PC-3 (cell line): ENCODE data around the gene CAMTA1. TPM values are rescaled to one million over a fixed set of nuclear protein-coding genes. Genes with fewer than 3 reads are reported as not detected.

ENCODE experiments used
- ATAC-seq: fragments of 200-7000 bp; cut with Tn5 transposase; 2 replicates; pipeline ENCODE4 v1.9.1; 2020; ENCODE audit warnings: mild to moderate bottlenecking, moderate library complexity
- BruUV-seq: library from RNA; stranded (reverse); fragments of 400-500 nt; replicated peaks from 2 replicates; lab custom pipeline; 2021; lab: Mats Ljungman, UMichigan
- CTCF ChIA-PET: fragments of 300-600 bp; sonication (Branson Sonifier 250); formaldehyde crosslinking; loops from one replicate; lab custom pipeline; 2022; ENCODE audit warnings: antibody characterized with exemption; lab: Charles Lee
- POLR2A ChIA-PET: fragments of 300-600 bp; sonication (Branson Sonifier 250); formaldehyde crosslinking; loops from one replicate; lab custom pipeline; 2022; ENCODE audit warnings: antibody characterized with exemption; ENCODE audit not compliant: unreplicated experiment; lab: Charles Lee
- DNase-seq: peaks from one replicate; pipeline ENCODE4 v3.0.0-alpha.2; 2015
- H2AFZ ChIP-seq: fragments of 300-600 bp; sonication (generic); 2 replicates; pipeline ENCODE4 v1.6.0; 2016; ENCODE audit warnings: antibody characterized with exemption, low read length
- H3F3A ChIP-seq: fragments of 300-600 bp; sonication (generic); one replicate; pipeline ENCODE4 v1.6.0; 2017; ENCODE audit warnings: antibody characterized with exemption, low read length, control low read depth, mild to moderate bottlenecking; ENCODE audit not compliant: unreplicated experiment
- H3K27ac ChIP-seq: fragments of 300-600 bp; sonication (generic); 2 replicates; pipeline ENCODE4 v1.5.1; 2016; ENCODE audit warnings: mild to moderate bottlenecking, low read length
- H3K27me3 ChIP-seq: fragments of 300-600 bp; sonication (generic); 2 replicates; pipeline ENCODE4 v1.6.1; 2016; ENCODE audit warnings: low read length, mixed read lengths
- H3K36me3 ChIP-seq: fragments of 300-600 bp; sonication (generic); 2 replicates; pipeline ENCODE4 v1.6.1; 2016; ENCODE audit warnings: low read depth, mixed run types, low read length, mixed read lengths
- H3K4me1 ChIP-seq: fragments of 300-600 bp; sonication (generic); 2 replicates; pipeline ENCODE4 v1.5.1; 2016; ENCODE audit warnings: low read length; ENCODE audit not compliant: insufficient read depth
- H3K4me2 ChIP-seq: fragments of 300-600 bp; sonication (generic); 2 replicates; pipeline ENCODE4 v1.6.0; 2016; ENCODE audit warnings: low read length
- H3K4me3 ChIP-seq: fragments of 300-600 bp; sonication (generic); 2 replicates; pipeline ENCODE4 v1.5.1; 2016; ENCODE audit warnings: mild to moderate bottlenecking, low read length, mixed read lengths
- H3K79me2 ChIP-seq: fragments of 300-600 bp; sonication (generic); 2 replicates; pipeline ENCODE4 v1.6.1; 2017; ENCODE audit warnings: low read length, mixed read lengths
- H3K9ac ChIP-seq: fragments of 300-600 bp; sonication (generic); 2 replicates; pipeline ENCODE4 v1.6.0; 2016; ENCODE audit warnings: mild to moderate bottlenecking, low read length
- H3K9me2 ChIP-seq: fragments of 300-600 bp; sonication (generic); replicated peaks from 2 replicates; pipeline ENCODE4 v1.6.1; 2016; ENCODE audit warnings: mixed run types, low read length, mixed read lengths
- H3K9me3 ChIP-seq: fragments of 300-600 bp; sonication (generic); 2 replicates; pipeline ENCODE4 v1.6.1; 2016; ENCODE audit warnings: low read length, mixed read lengths
- H4K20me1 ChIP-seq: fragments of 300-600 bp; sonication (generic); 2 replicates; pipeline ENCODE4 v1.6.1; 2016; ENCODE audit warnings: low read length, mixed read lengths
- CTCF ChIP-seq: fragments of 300-600 bp; sonication (generic); conservative IDR thresholded peaks from 2 replicates; pipeline ENCODE4 v1.5.1; 2017; ENCODE audit warnings: antibody characterized with exemption, low read depth, mild to moderate bottlenecking, low read length
- EZH2 ChIP-seq: fragments of 300-600 bp; sonication (generic); IDR thresholded peaks from one replicate; pipeline ENCODE4 v1.6.1; 2017; ENCODE audit warnings: antibody characterized with exemption, mild to moderate bottlenecking, low read length; ENCODE audit not compliant: unreplicated experiment
- EZH2phosphoT487 ChIP-seq: fragments of 300-600 bp; sonication (generic); IDR thresholded peaks from 2 replicates; pipeline ENCODE4 v1.6.1; 2018; ENCODE audit warnings: mild to moderate bottlenecking, antibody characterized with exemption, low read length, borderline replicate concordance
- intact Hi-C: fragments of 100-400 bp; cut with micrococcal nuclease; formaldehyde crosslinking; loops from 2 replicates; pipeline ENCODE4 v1.9.0; 2023
- total RNA-seq: library from RNA; depleted of rRNA; stranded (reverse); fragments of >200 nt; gene quantifications from 2 replicates; pipeline ENCODE4 v1.2.3, GENCODE V29; 2014

CAMTA1 gene
- total RNA-seq, 1 experiment from 2014 or later: 40.8 TPM

DNA sequence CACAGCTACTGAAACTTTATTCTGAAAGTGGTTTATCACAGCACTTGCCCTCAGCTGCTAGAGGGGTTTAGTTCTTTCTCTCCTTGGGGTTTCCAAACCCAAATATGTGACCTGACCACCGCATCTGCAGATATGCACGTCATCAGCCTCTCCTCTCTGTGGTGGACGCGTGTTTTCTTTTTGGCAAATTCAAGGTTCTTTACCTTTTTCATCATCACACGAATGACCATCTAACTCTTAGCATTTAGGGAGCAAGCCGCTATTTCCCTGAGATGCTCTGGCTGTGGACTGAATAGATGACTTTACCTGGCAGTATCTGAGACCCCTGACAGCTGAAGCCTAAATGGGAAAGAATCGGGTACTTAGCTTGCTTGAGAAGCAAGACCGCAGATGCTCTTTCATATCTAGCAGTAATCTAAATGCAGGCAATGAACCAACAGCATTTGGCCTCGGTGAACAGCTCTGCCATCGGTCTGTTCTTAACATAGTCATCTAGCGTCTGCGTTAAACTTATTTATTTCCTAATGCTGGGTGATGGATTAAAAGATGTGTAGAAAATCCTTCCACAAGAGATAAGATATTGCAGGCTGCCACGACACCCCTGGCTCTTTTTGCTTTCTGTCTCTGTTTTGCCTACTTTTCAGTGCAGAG is 463.4 kb downstream of the CAMTA1 start:
- no peak for ATAC-seq
- TF ChIP-seq CTCF: no peak
- DNase-seq: no peak
- ChIA-PET POLR2A (no interaction called here), CTCF (no interaction called here)
- no peaks in the 10 kb centered on the region for H3F3A ChIP-seq
- H3K9me2 ChIP-seq: no peaks in the 10 kb centered on the region
- no peaks in the 10 kb centered on the region for H3K79me2 ChIP-seq
- no peak overlapping the region for H3K27ac ChIP-seq
- H3K36me3 ChIP-seq: no peaks in the 10 kb centered on the region
- no peaks in the 10 kb centered on the region for H4K20me1 ChIP-seq
- no TSS peak for BruUV-seq
- no peaks in the 10 kb centered on the region for H3K4me1 ChIP-seq
- no peak overlapping the region for H2AFZ ChIP-seq
- H3K9ac ChIP-seq: no peak overlapping the region
- no peak overlapping the region for H3K4me2 ChIP-seq
- H3K27me3 ChIP-seq: peaks cover 50% of the 10 kb centered on the region
- H3K9me3 ChIP-seq: no peaks in the 10 kb centered on the region
- intact Hi-C loops: no loop called here
- no peak overlapping the region for H3K4me3 ChIP-seq

- Histone ChIP-seq H3K4me1 (no peaks in the 10 kb centered on the region), H3K9ac (no peak overlapping the region), H4K20me1 (no peaks in the 10 kb centered on the region), H3K9me2 (no peaks in the 10 kb centered on the region), H3K27ac (no peak overlapping the region), H2AFZ (no peak overlapping the region), H3K9me3 (no peaks in the 10 kb centered on the region), H3K4me3 (no peak overlapping the region), H3K4me2 (no peak overlapping the region), H3F3A (no peaks in the 10 kb centered on the region), H3K36me3 (no peaks in the 10 kb centered on the region), H3K27me3 (peaks cover 50% of the 10 kb centered on the region), H3K79me2 (no peaks in the 10 kb centered on the region)
- ChIA-PET POLR2A (no interaction called here), CTCF (no interaction called here)
- TF ChIP-seq EZH2 (no peak), EZH2phosphoT487 (no peak), CTCF (no peak)
- ATAC-seq (no peak), DNase-seq (no peak)
- intact Hi-C loops: no loop called here
- no TSS peak for BruUV-seq
Measured at GRCh38 chr1:7249516-7249915, 464.3 kb downstream of the CAMTA1 start.

GRCh38 chr1:7250176-7250575 is 464.9 kb downstream of the CAMTA1 start:
- H3K27ac ChIP-seq: no peak overlapping the region
- H3K4me1 ChIP-seq: peaks cover under 1% of the 10 kb centered on the region; the same call in 1 of the 2 replicates
- no peak overlapping the region for H3K4me2 ChIP-seq
- intact Hi-C loops: no loop called here
- CTCF ChIA-PET: no interaction called here
- POLR2A ChIA-PET: no interaction called here
- TF ChIP-seq EZH2 (no peak), CTCF (no peak), EZH2phosphoT487 (no peak)
- H4K20me1 ChIP-seq: no peaks in the 10 kb centered on the region
- ATAC-seq (no peak), DNase-seq (no peak)
- no peaks in the 10 kb centered on the region for H3F3A ChIP-seq
- no peak overlapping the region for H3K4me3 ChIP-seq
- no TSS peak for BruUV-seq
- peaks cover 50% of the 10 kb centered on the region for H3K27me3 ChIP-seq
- H3K36me3 ChIP-seq: no peaks in the 10 kb centered on the region
- H3K9me2 ChIP-seq: no peaks in the 10 kb centered on the region
- no peaks in the 10 kb centered on the region for H3K9me3 ChIP-seq
- H3K9ac ChIP-seq: no peak overlapping the region
- H3K79me2 ChIP-seq: no peaks in the 10 kb centered on the region
- H2AFZ ChIP-seq: no peak overlapping the region
